ENCODE measurements around the gene ZFYVE26. TPM values are rescaled to one million over a fixed set of nuclear protein-coding genes. Genes with fewer than 3 reads are reported as not detected.

Gene ZFYVE26
- total RNA-seq, 1 donor from 2014 or later: 18.3 TPM

DNA sequence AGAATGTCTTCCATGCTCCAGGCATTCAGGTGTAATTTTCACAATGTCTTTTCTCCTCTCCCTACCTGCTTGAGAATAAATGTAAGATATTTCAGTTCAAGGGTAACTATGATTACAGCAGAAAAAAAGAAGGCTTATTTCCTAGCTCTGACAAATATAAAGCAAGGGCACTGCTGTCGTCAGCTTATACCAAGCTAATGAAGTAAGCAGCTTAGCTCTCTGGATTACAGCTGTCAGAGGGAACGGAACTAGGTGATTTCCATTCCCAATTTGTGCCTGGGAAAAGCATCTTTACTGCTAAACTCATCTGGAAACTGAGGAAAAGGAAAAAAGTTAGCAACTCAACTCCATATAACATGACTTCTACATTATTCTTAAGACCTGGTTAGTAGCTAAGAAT, 56.5 kb downstream of the ZFYVE26 start:
- Histone ChIP-seq H3K79me2 (ENCODE audit: low read depth) (no peaks in the 10 kb centered on the region), H3K9me3 (ENCODE audit: low read depth) (no peaks in the 10 kb centered on the region), H3K9ac (no peak overlapping the region), H3K4me3 (no peak overlapping the region), H3K36me3 (peaks cover 3% of the 10 kb centered on the region), H3K4me1 (no peaks in the 10 kb centered on the region), H3K27ac (no peak overlapping the region), H3K27me3 (no peaks in the 10 kb centered on the region), H3K4me2 (no peak overlapping the region), H2AFZ (replicated peaks) (no peak overlapping the region), H4K20me1 (ENCODE audit: low read depth) (no peaks in the 10 kb centered on the region), H3F3A (ENCODE audit: low read depth) (no peaks in the 10 kb centered on the region)
- H3K9me3 Mint-ChIP-seq: no peaks in the 10 kb centered on the region
- no peak overlapping the region for H3K4me3 Mint-ChIP-seq
- no peak for DNase-seq (ENCODE audit: low spot score)
- no peaks in the 10 kb centered on the region for H3K4me1 Mint-ChIP-seq
- H3K27ac Mint-ChIP-seq: no peak overlapping the region
- TF ChIP-seq, protein P1, sequence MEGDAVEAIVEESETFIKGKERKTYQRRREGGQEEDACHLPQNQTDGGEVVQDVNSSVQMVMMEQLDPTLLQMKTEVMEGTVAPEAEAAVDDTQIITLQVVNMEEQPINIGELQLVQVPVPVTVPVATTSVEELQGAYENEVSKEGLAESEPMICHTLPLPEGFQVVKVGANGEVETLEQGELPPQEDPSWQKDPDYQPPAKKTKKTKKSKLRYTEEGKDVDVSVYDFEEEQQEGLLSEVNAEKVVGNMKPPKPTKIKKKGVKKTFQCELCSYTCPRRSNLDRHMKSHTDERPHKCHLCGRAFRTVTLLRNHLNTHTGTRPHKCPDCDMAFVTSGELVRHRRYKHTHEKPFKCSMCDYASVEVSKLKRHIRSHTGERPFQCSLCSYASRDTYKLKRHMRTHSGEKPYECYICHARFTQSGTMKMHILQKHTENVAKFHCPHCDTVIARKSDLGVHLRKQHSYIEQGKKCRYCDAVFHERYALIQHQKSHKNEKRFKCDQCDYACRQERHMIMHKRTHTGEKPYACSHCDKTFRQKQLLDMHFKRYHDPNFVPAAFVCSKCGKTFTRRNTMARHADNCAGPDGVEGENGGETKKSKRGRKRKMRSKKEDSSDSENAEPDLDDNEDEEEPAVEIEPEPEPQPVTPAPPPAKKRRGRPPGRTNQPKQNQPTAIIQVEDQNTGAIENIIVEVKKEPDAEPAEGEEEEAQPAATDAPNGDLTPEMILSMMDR (IDR thresholded peaks at IDR 0.05): no peak
- no peak for TF ChIP-seq EZH2 (IDR thresholded peaks at IDR 0.05)
- no peak for TF ChIP-seq EZH2phosphoT487 (IDR thresholded peaks at IDR 0.05)
- peaks cover 6% of the 10 kb centered on the region for H3K27me3 Mint-ChIP-seq (ENCODE audit: insufficient read depth, low read depth)
- H3K36me3 Mint-ChIP-seq: peaks cover 13% of the 10 kb centered on the region

DNA sequence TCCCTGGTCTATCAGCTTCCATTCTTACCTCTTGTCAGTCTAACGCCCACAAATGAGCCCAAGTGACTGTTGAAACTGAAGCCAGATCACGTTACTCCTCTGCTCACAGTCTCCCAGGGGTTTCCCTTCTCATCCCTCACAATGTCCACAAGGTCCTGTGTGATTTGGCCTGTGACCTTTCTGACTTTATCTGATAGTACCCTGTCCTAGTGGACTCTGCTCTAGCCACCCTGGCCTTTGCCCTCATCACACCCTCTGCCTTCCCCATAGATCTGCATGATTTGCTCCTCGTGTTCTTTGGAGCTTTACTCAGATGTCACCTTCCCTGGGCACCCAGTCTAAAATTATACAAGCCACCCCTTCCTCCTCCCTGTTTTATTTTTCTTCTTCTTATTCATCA, 59.2 kb downstream of the ZFYVE26 start:
- Histone ChIP-seq H2AFZ (replicated peaks) (no peak overlapping the region), H3K4me1 (no peaks in the 10 kb centered on the region), H3K27me3 (no peaks in the 10 kb centered on the region), H3K27ac (no peak overlapping the region), H4K20me1 (ENCODE audit: low read depth) (no peaks in the 10 kb centered on the region), H3K9ac (no peak overlapping the region), H3K9me3 (ENCODE audit: low read depth) (no peaks in the 10 kb centered on the region), H3K4me3 (no peak overlapping the region), H3K36me3 (no peaks in the 10 kb centered on the region), H3F3A (ENCODE audit: low read depth) (no peaks in the 10 kb centered on the region), H3K4me2 (no peak overlapping the region), H3K79me2 (ENCODE audit: low read depth) (no peaks in the 10 kb centered on the region)
- Mint-ChIP-seq H3K27ac (no peak overlapping the region), H3K9me3 (no peaks in the 10 kb centered on the region), H3K4me3 (no peak overlapping the region), H3K4me1 (no peaks in the 10 kb centered on the region), H3K36me3 (peaks cover 26% of the 10 kb centered on the region), H3K27me3 (ENCODE audit: insufficient read depth, low read depth) (peaks cover 3% of the 10 kb centered on the region)
- no peak for TF ChIP-seq EZH2 (IDR thresholded peaks at IDR 0.05)
- TF ChIP-seq, protein P1 (IDR thresholded peaks at IDR 0.05): no peak
- TF ChIP-seq EZH2phosphoT487 (IDR thresholded peaks at IDR 0.05): no peak
- no peak for DNase-seq (ENCODE audit: low spot score)

DNA sequence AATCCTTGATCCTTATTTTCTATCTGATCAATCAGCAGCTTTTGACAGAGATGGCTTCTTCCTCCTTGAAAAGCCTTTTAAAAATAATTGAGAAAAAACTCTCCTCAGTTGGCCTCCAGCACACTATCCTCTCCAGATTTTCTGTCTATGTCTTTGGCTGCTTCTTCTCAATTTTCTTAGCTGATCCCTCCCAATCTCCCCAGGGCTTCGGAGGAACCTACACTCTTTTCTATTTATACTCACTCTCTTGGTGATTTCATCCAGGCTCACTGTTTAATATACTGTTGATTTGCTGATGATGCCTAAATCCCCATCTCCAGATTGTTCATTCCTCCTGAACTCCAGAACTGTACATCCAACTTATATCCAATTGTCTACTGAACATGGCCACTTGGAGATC, 59.9 kb downstream of the ZFYVE26 start:
- no peak for DNase-seq (ENCODE audit: low spot score)
- TF ChIP-seq EZH2phosphoT487 (IDR thresholded peaks at IDR 0.05): no peak
- TF ChIP-seq, protein P1 (IDR thresholded peaks at IDR 0.05): no peak
- no peak for TF ChIP-seq EZH2 (IDR thresholded peaks at IDR 0.05)
- H3K4me2 ChIP-seq: no peak overlapping the region
- H2AFZ ChIP-seq (replicated peaks): no peak overlapping the region
- H3K27ac Mint-ChIP-seq: peak overlapping the region; percentile 30
- peaks cover 3% of the 10 kb centered on the region for H3K27me3 Mint-ChIP-seq (ENCODE audit: insufficient read depth, low read depth)
- H3K4me1 ChIP-seq: no peaks in the 10 kb centered on the region
- H3K4me3 ChIP-seq: no peak overlapping the region
- no peaks in the 10 kb centered on the region for H3K36me3 ChIP-seq
- H4K20me1 ChIP-seq (ENCODE audit: low read depth): no peaks in the 10 kb centered on the region
- H3K79me2 ChIP-seq (ENCODE audit: low read depth): no peaks in the 10 kb centered on the region
- no peak overlapping the region for H3K27ac ChIP-seq
- no peaks in the 10 kb centered on the region for H3F3A ChIP-seq (ENCODE audit: low read depth)
- H3K27me3 ChIP-seq: no peaks in the 10 kb centered on the region
- no peak overlapping the region for H3K9ac ChIP-seq
- no peaks in the 10 kb centered on the region for H3K4me1 Mint-ChIP-seq
- no peaks in the 10 kb centered on the region for H3K9me3 Mint-ChIP-seq
- H3K9me3 ChIP-seq (ENCODE audit: low read depth): no peaks in the 10 kb centered on the region
- peaks cover 29% of the 10 kb centered on the region for H3K36me3 Mint-ChIP-seq
- no peak overlapping the region for H3K4me3 Mint-ChIP-seq
